Mucosa of descending colon (tissue), 3 donors: ENCODE measurements around the gene MLH1. TPM values are rescaled to one million over a fixed set of nuclear protein-coding genes. Genes with fewer than 3 reads are reported as not detected.

Source experiments
- ATAC-seq: fragments of 200-7000 bp; cut with Tn5 transposase; one replicate; pipeline ENCODE4 v1.9.1; 2020; ENCODE audit warnings: mild to moderate bottlenecking, moderate library complexity
- DNase-seq, 3 donors: peaks; one replicate each; pipeline ENCODE4 v3.0.0-alpha.2; 2020
- H3K36me3 ChIP-seq: fragments of 200-600 bp; one replicate; pipeline ENCODE4 v1.8.0; 2021; ENCODE audit warnings: low read depth, mild to moderate bottlenecking
- H3K4me1 ChIP-seq: fragments of 200-600 bp; one replicate; pipeline ENCODE4 v1.8.0; 2021; ENCODE audit warnings: low read depth, mild to moderate bottlenecking
- H3K4me3 ChIP-seq: fragments of 200-600 bp; one replicate; pipeline ENCODE4 v1.8.0; 2021; ENCODE audit warnings: mild to moderate bottlenecking
- H3K9me3 ChIP-seq: fragments of 200-600 bp; one replicate; pipeline ENCODE4 v1.8.0; 2021; ENCODE audit warnings: mild to moderate bottlenecking
- intact Hi-C, 2 donors: fragments of 100-400 bp; cut with DNase I in 1 of 2; cut with micrococcal nuclease in 1 of 2; formaldehyde crosslinking; loops; one replicate each; pipeline versions ENCODE4 v1.11.0 to v1.11.1; 2022; cut with DNase I, micrococcal nuclease
- total RNA-seq, 3 donors: library from RNA; stranded (reverse); fragmentation: NEBNext Ultra II Directional in 2 of 3; extraction: Animal tissue kit (Norgen Biotek cat#: 25700) in 2 of 3; gene quantifications; one replicate each; pipeline versions ENCODE4 v1.2.1 to v1.2.4, GENCODE V29; 2021 to 2023
- TF ChIP-seq, protein P1 (sequence below): fragments of 200-600 bp; IDR thresholded peaks from one replicate; pipeline ENCODE4 v1.8.0; 2022; ENCODE audit warnings: antibody characterized with exemption, mild to moderate bottlenecking
- donor health status: DM: no; HTN: no; CAD: no; lungs with moderate emphysema.
- donor health status: DM: no; HTN: no; CAD: no.
- donor health status: DM: no; HTN: yes; CAD: no.

The MLH1 gene
- total RNA-seq, 3 donors from 2014 or later = 15.4 to 25.9 (median 23.7) TPM

- Histone ChIP-seq H3K9me3 (no peaks in the 10 kb centered on the region), H3K4me1 (no peaks in the 10 kb centered on the region), H3K36me3 (no peaks in the 10 kb centered on the region), H3K4me3 (no peak overlapping the region)
- TF ChIP-seq, protein P1, sequence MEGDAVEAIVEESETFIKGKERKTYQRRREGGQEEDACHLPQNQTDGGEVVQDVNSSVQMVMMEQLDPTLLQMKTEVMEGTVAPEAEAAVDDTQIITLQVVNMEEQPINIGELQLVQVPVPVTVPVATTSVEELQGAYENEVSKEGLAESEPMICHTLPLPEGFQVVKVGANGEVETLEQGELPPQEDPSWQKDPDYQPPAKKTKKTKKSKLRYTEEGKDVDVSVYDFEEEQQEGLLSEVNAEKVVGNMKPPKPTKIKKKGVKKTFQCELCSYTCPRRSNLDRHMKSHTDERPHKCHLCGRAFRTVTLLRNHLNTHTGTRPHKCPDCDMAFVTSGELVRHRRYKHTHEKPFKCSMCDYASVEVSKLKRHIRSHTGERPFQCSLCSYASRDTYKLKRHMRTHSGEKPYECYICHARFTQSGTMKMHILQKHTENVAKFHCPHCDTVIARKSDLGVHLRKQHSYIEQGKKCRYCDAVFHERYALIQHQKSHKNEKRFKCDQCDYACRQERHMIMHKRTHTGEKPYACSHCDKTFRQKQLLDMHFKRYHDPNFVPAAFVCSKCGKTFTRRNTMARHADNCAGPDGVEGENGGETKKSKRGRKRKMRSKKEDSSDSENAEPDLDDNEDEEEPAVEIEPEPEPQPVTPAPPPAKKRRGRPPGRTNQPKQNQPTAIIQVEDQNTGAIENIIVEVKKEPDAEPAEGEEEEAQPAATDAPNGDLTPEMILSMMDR = no peak
- ATAC-seq = no peak
- intact Hi-C loops = no loop called here
- DNase-seq = no peak
Observed at GRCh38 chr3:37024820-37025405, 31.6 kb downstream of the MLH1 start.

- Histone ChIP-seq H3K9me3 (no peaks in the 10 kb centered on the region), H3K4me1 (no peaks in the 10 kb centered on the region), H3K4me3 (no peak overlapping the region), H3K36me3 (no peaks in the 10 kb centered on the region)
- no peak for ATAC-seq
- DNase-seq = no peak
- intact Hi-C loops = no loop called here
- TF ChIP-seq, protein P1 = no peak
Observed at GRCh38 chr3:37025561-37026335, 32.4 kb downstream of the MLH1 start.

DNA sequence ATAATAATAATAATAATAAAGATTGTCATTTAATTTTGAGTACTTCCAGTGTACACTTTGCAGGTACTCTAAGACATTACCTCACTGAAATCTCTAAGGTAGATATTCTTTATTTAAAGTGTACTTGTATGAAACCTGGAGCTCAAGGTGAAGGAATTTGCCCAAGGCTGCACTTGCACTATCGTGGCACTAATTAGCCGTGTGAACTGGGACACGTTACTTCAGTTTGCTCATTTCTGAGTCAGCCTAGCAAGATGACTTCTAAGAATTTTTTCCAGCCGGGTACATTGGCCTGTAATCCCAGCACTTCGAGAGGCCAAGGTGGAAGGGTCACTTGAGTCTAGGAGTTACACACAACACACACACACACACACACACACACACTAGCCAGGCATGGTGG, 33.5 kb downstream of the MLH1 start:
- TF ChIP-seq, protein P1 = no peak
- Histone ChIP-seq H3K36me3 (no peaks in the 10 kb centered on the region), H3K4me3 (no peak overlapping the region), H3K9me3 (no peaks in the 10 kb centered on the region), H3K4me1 (no peaks in the 10 kb centered on the region)
- ATAC-seq = no peak
- no peak for DNase-seq
- intact Hi-C loops = no loop called here

DNA sequence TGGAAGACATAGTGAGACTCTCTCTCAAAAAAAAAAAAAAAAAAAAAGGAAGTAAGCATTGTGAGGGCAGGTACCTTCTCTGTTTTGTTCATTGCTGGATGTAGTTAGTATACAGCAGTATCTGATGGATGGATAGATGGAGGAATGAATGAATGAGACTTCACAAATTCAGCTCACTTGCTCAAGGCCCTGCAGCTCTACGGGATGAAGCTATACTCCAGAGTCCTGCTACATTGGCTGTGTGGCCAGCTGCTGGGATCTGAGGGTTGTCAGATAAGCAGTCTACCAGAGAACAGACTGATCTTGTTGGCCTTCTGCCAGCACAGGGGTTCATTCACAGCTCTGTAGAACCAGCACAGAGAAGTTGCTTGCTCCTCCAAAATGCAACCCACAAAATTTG, 35.0 kb downstream of the MLH1 start:
- intact Hi-C loops = no loop called here
- DNase-seq (no peak), ATAC-seq (no peak)
- Histone ChIP-seq H3K4me3 (no peak overlapping the region), H3K9me3 (no peaks in the 10 kb centered on the region), H3K36me3 (no peaks in the 10 kb centered on the region), H3K4me1 (no peaks in the 10 kb centered on the region)
- TF ChIP-seq, protein P1 = no peak

GRCh38 chr3:37029111-37029510, 35.8 kb downstream of the MLH1 start:
- TF ChIP-seq, protein P1 = no peak
- no peak for DNase-seq
- intact Hi-C loops = no loop called here

More at GRCh38 chr3:37029111-37029510, 35.8 kb downstream of the MLH1 start:
- H3K4me3 ChIP-seq = no peak overlapping the region
- no peaks in the 10 kb centered on the region for H3K36me3 ChIP-seq
- H3K9me3 ChIP-seq = no peaks in the 10 kb centered on the region
- no peaks in the 10 kb centered on the region for H3K4me1 ChIP-seq
- ATAC-seq = no peak
